Measurements from ENCODE around the gene TTC7B. TPM values are rescaled to one million over a fixed set of nuclear protein-coding genes. Genes with fewer than 3 reads are reported as not detected.

The TTC7B gene
- total RNA-seq, 1 experiment from 2014 or later = 14.6 TPM

DNA sequence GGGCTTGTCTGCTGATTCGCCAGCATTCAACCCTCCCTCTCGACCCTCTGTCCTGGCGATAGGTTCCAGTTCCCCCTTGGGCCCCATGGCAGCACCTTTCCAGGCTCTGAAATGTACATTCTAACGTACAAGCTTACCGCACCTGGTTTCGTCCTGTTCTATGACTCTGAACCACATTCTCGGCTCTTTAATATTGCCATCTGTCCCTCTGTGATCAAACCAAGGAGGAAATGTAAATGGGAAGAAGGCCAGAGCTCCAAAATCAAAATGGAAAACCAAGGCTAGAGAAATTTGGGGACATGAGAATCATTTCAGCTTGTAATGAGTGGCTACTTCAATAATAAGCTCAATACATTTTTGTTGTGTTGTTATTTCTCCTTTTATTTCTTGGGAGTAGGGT, 117.2 kb downstream of the TTC7B start:
- DNase-seq (ENCODE audit: low read depth) = no peak
- in situ Hi-C loops (cut with HindIII; ENCODE audit: low pct_unique_long_range_greater_than_20kb, low sequenced_read_pairs) = no loop called here

GRCh38 chr14:90698379-90698869, 117.8 kb downstream of the TTC7B start:
- in situ Hi-C loops (cut with HindIII; ENCODE audit: low pct_unique_long_range_greater_than_20kb, low sequenced_read_pairs) = no loop called here
- peak; percentile 11 for DNase-seq (ENCODE audit: low read depth)

DNA sequence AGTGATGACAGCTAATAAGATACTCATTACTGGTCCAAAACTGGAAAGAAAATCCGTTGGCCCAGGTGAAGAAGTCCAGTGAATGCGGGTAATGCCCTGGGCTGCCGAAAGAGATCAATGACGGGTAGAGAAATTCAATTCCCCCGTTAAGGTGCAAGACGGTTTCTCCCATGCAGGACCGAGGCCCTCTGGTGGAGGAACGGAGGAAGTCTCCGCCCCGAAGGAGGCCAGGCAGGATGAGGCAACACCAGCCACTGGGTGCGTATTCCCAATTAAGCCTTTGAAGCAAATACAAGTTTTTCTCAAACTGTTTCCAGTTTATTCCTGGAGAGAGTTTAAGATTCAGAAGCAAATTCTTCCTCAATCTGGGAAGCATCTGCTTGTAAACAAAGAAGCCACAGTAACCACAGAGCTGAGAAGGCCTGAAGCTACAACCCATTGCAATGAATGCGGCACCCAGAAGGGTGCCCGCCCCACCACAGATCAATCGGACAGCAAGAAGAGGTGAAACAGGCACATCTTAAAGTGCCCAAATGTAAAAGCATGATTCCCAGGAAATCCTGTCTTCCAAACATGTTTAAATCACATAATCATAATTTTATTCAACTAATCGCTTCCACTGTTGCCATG, 118.5 kb downstream of the TTC7B start:
- in situ Hi-C loops (cut with HindIII; ENCODE audit: low pct_unique_long_range_greater_than_20kb, low sequenced_read_pairs) = no loop called here
- peak; percentile 51 for DNase-seq (ENCODE audit: low read depth)

GRCh38 chr14:90697132-90697531, 119.1 kb downstream of the TTC7B start:
- in situ Hi-C loops (cut with HindIII; ENCODE audit: low pct_unique_long_range_greater_than_20kb, low sequenced_read_pairs) = no loop called here
- no peak for DNase-seq (ENCODE audit: low read depth)

DNA sequence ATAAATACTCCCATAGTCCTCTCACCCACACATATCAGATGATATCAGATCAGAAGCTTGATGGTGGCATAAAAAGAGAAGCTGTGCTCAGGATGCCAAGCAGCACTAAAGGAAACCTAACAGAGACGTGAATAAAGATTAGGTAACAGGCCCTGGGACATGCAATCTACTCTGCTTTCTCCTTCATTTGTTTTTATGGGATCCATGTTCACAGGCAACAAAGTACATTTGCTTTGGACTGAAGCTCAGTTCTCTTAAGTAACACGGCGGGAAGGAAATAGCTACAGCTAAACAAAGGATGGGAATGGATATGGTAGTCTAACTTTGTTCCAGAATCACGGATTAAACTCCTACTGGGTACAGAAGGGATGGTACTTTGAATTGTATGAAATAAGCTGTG, 119.5 kb downstream of the TTC7B start:
- no peak for DNase-seq (ENCODE audit: low read depth)
- in situ Hi-C loops (cut with HindIII; ENCODE audit: low pct_unique_long_range_greater_than_20kb, low sequenced_read_pairs) = no loop called here

GRCh38 chr14:90695997-90696660, 120.1 kb downstream of the TTC7B start:
- in situ Hi-C loops (cut with HindIII; ENCODE audit: low pct_unique_long_range_greater_than_20kb, low sequenced_read_pairs) = no loop called here
- DNase-seq (ENCODE audit: low read depth) = no peak

DNA sequence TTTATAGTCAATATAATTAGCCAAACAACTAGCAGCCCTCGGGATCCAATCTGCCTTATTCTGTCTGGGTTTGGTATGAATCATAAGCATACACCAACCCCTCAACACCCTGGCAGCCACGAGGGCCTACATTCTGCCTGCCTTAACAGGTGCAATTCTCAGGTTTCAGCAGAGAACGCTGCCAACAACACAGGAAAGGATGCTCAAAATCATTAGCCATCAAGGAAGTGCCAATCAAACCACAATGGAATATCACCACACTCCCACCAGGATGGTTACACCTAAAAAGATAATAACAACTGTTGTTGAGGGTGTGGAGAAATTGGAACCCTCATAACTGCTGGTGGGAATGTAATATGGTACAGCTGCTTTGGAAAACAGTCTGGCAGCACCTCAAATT, 122.8 kb downstream of the TTC7B start:
- in situ Hi-C loops (cut with HindIII; ENCODE audit: low pct_unique_long_range_greater_than_20kb, low sequenced_read_pairs) = no loop called here
- DNase-seq (ENCODE audit: low read depth) = no peak

DNA sequence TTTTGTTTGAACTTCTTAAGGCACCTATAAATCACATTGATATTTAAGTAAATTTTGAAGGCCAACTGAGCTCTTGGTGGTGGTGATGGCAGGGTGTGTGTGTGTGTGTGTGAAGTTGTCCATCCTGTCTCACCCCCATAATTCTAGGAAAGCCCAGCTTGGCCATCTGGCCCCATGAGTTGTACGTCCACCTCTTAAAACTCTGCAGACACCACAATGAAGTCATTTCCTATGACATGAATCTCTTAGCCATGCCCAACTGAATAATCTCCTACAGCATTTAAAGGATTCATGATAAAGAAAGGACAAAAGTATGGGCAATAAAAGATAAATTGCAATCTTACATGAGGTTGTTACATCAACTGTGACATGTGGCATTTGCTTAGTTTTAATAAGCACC, 123.4 kb downstream of the TTC7B start:
- no peak for DNase-seq (ENCODE audit: low read depth)
- in situ Hi-C loops (cut with HindIII; ENCODE audit: low pct_unique_long_range_greater_than_20kb, low sequenced_read_pairs) = no loop called here

DNA sequence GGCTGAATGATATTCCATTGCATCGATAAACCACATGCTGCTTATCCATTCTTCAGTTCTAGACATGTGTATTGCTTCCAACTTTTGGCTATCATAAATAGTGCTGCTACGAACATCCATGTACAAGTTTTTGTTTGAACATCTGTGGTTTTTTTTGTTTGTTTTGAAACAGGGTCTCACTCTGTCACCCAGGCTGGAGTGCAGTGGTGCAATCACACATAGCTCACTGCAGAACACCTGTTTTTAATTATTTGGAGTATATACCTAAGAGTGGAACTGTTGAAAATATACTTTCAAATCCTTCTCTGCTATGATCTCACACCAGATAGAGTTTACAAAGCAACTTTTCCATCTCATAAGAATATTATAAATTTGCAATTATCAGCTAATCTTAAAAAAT, 124.2 kb downstream of the TTC7B start:
- in situ Hi-C loops (cut with HindIII; ENCODE audit: low pct_unique_long_range_greater_than_20kb, low sequenced_read_pairs) = no loop called here
- no peak for DNase-seq (ENCODE audit: low read depth)

DNA sequence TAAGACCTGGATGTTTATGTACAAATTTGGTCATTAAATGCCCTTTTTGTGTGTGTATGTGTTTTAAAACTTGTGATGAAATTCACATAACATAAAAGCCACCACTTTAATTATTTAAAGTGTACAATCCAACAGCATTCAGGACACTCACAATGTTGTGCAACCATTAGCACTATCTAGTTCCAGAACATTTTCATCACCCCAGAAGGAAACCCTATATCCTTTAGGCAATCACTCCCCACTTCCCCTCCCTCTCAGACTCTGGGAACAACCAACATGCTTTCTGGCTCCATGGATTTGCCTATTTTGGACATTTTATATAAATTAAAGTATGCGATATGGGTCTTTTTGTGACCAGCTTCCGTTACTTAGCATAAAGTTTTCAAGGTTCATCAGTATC, 124.6 kb downstream of the TTC7B start:
- no peak for DNase-seq (ENCODE audit: low read depth)
- in situ Hi-C loops (cut with HindIII; ENCODE audit: low pct_unique_long_range_greater_than_20kb, low sequenced_read_pairs) = no loop called here

DNA sequence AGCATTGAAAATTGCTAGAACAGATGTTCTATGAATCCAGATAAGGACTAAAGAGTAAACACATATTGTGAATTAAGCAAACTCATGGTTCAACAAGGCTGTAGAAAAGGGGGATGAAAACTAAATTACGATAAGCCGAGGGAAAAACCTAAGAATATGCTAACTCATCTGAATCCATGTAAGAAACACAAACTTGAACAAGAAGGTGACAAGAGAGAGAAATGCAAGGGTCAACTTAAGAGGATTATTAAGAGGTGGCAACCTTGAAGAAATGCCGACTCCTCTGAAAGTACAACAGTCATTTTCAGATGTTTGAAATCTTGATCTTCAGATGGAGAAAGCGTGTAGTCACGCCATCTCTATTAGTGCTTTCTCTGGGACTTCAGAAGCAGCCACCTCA, 128.6 kb downstream of the TTC7B start:
- in situ Hi-C loops (cut with HindIII; ENCODE audit: low pct_unique_long_range_greater_than_20kb, low sequenced_read_pairs) = no loop called here

GRCh38 chr14:90682615-90683014, 133.6 kb downstream of the TTC7B start:
- in situ Hi-C loops (cut with HindIII; ENCODE audit: low pct_unique_long_range_greater_than_20kb, low sequenced_read_pairs) = no loop called here
- no peak for DNase-seq (ENCODE audit: low read depth)

More for the DNA sequence above, 128.6 kb downstream of the TTC7B start:
- DNase-seq (ENCODE audit: low read depth) = no peak

DNA sequence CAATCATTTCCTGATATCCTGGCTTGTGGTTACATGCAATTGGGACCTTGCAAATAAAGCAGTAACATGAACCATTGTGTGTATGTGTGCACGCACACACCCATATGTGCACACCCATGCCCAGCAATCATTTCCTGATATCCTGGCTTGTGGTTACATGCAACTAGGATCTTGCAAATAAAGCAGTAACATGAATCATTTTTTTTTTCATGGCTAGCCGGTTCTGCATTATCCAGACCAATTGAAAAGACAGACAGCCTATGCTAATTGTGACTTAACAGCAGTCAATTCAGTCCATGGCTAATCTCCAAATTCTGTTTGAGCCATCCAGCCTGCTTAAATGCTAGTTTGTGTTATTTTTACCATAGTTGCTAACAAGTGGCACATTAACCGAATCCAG, 134.3 kb downstream of the TTC7B start:
- DNase-seq (ENCODE audit: low read depth) = no peak
- in situ Hi-C loops (cut with HindIII; ENCODE audit: low pct_unique_long_range_greater_than_20kb, low sequenced_read_pairs) = no loop called here

DNA sequence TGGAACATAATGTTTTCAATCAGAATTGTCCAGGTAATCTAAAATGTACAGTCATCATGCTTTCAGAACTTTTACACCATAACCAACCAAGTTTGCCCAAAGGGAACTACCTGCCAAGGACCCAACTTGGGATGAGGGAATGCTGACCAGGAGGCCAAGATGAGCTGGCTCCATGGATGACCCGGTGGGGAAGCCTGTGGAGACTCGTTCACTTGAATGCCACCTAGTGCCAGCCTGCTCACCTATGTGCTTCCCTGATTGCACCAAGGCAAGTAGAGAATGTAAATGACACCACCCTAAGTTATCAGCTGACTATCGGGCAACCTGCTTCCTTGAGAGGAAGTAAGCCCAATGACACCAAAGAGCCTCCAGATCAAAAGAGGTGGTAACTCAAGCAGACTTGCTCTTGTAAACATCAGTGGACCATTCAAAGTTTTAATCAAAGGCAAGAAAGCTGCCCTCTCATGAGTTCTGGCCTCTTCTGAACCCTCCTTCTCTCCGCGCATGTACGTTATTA, 137.3 kb downstream of the TTC7B start:
- DNase-seq (ENCODE audit: low read depth) = no peak
- in situ Hi-C loops (cut with HindIII; ENCODE audit: low pct_unique_long_range_greater_than_20kb, low sequenced_read_pairs) = no loop called here

DNA sequence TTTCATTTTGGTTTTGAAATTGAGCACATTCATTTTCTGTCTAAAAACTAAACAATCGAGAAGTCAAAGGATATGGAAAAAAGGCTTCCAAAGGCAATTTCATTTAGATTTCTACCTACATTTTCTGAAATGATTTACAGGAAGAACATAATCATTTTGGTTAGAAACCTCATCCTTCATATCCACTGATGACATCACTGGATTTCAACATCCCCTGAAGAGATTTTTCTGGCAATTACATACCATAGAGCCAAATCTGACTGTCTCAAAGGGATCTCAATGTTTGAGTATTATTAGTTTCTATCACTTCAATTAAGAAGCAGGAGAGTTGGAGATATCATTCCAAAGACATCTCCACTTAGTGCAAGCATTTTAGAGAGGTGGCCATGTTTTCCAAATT, 137.8 kb downstream of the TTC7B start:
- no peak for DNase-seq (ENCODE audit: low read depth)
- in situ Hi-C loops (cut with HindIII; ENCODE audit: low pct_unique_long_range_greater_than_20kb, low sequenced_read_pairs) = no loop called here

- in situ Hi-C loops (cut with HindIII; ENCODE audit: low pct_unique_long_range_greater_than_20kb, low sequenced_read_pairs) = no loop called here
- DNase-seq (ENCODE audit: low read depth) = no peak
These were observed 138.7 kb downstream of the TTC7B start for GRCh38 chr14:90677484-90678050.

GRCh38 chr14:90676912-90677311, 139.3 kb downstream of the TTC7B start:
- in situ Hi-C loops (cut with HindIII; ENCODE audit: low pct_unique_long_range_greater_than_20kb, low sequenced_read_pairs) = no loop called here
- DNase-seq (ENCODE audit: low read depth) = no peak

DNA sequence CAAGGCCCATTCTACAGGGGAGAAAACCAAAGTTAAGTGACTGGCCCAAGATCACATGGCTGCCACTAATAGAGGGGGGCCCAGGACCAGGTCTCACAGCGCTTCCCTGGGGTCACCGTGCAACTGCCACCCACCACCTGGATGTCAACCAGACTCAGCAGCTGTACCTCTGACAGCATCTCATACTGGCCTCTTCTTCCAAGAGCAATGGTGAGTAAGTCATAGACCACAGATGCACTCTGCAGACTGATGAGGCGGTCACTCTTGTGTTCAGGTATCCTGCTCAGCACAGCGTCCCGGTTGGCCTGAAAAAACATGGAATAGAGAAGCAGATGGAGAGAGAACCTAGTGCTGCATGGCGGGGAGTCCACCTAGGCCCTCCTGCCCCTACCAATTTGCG, 139.9 kb downstream of the TTC7B start:
- DNase-seq (ENCODE audit: low read depth) = no peak
- in situ Hi-C loops (cut with HindIII; ENCODE audit: low pct_unique_long_range_greater_than_20kb, low sequenced_read_pairs) = no loop called here

DNA sequence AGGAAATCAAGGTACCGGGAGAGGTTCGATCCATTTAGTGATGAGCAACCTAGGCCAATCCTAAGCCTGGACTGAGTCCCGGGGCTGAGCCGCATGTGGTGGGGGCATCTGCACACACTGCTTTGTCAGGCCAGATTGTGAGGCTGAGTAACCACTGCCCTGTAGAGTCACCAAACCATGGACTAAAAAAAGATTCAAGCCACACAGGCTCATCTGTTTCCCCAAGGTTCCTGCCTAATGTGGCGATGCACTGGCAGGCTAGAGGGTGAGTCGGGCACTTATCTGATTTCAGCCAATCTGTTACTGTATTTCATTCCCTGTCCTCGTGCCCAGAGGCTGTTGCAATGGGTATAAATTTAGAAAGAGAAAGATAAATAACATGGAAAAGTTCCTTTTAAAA, 140.8 kb downstream of the TTC7B start:
- in situ Hi-C loops (cut with HindIII; ENCODE audit: low pct_unique_long_range_greater_than_20kb, low sequenced_read_pairs) = no loop called here
- DNase-seq (ENCODE audit: low read depth) = no peak

DNA sequence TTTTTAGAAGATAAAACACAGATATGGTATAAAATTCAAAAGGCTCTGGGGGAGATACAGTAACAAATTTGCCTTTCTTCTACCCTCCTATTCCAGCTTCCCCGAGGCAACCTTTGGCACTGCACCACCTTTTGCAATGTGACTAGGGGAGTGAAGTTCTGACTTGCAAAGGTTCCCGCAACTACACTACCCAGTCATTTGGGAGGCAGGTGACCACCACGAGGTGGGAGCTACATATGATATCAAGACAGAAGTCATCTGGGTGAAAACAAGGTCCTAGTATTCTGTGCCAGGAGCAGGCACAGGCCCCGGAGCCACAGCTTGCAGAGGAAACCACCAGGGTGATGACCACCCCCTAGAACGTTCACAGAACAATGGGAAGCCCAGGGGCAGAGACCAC, 141.5 kb downstream of the TTC7B start:
- in situ Hi-C loops (cut with HindIII; ENCODE audit: low pct_unique_long_range_greater_than_20kb, low sequenced_read_pairs) = no loop called here
- DNase-seq (ENCODE audit: low read depth) = no peak

All from Caki2 (cell line).